Measurements from ENCODE around the gene KCTD5. TPM values are rescaled to one million over a fixed set of nuclear protein-coding genes. Genes with fewer than 3 reads are reported as not detected.

Gene KCTD5
- total and polyA plus RNA-seq, 2 of the 8 experiments (the other 6 are each of a cell fraction or from before 2014, with no cell fraction given): 26.6 to 31.8 TPM

GRCh38 chr16:2737895-2738418 is 55.6 kb downstream of the KCTD5 start:
- no peaks in the 10 kb centered on the region for H3K9me3 ChIP-seq (ENCODE audit: insufficient read depth in 2 of 2, low read depth in 1 of 2, low read length in 1 of 2)
- H3K36me3 ChIP-seq (ENCODE audit: control insufficient read depth in 2 of 4, insufficient read depth in 4 of 4, low read length in 3 of 4): no peaks in the 10 kb centered on the region
- H4K8ac ChIP-seq (ENCODE audit: extremely low read depth, insufficient read depth, low read length): no peak overlapping the region
- no peaks in the 10 kb centered on the region for H3K79me2 ChIP-seq (ENCODE audit: control insufficient read depth in 1 of 2, insufficient read depth in 2 of 2, low read length in 2 of 2)
- no peak for FAIRE-seq
- no peak overlapping the region for H3K14ac ChIP-seq (ENCODE audit: insufficient read length)
- no peak overlapping the region for H3K4ac ChIP-seq (replicated peaks; ENCODE audit: insufficient read length, low read depth, low read length)
- H2BK15ac ChIP-seq (ENCODE audit: low read length): no peak overlapping the region
- H3K18ac ChIP-seq (ENCODE audit: extremely low read depth, low read length): no peak overlapping the region
- H3K27ac ChIP-seq (ENCODE audit: low read depth, low read length): no peak overlapping the region
- no peak for DNase-seq (ENCODE audit: low read depth in 1 of 2, low spot score in 2 of 2)
- H3K9ac ChIP-seq (replicated peaks in 1 of 4; ENCODE audit: extremely low read depth in 1 of 4, low read depth in 3 of 4, low read length in 3 of 4): no peak overlapping the region
- H2BK20ac ChIP-seq (ENCODE audit: low read length): no peak overlapping the region
- no peak overlapping the region for H2BK120ac ChIP-seq (replicated peaks; ENCODE audit: low read depth, low read length)
- 75% methylated on average over 6 of the region's 7 CpGs; no CpG with 5 or more reads in 1 of the 2 experiments for WGBS, 2 experiments (ENCODE audit: extremely low coverage in 1 of 2, insufficient coverage in 1 of 2, insufficient read length in 1 of 2, insufficient replicate concordance in 2 of 2, low coverage in 1 of 2, low lambda C conversion rate in 2 of 2, missing lambda C conversion rate in 1 of 2)
- no peak overlapping the region for H3K4me2 ChIP-seq (ENCODE audit: insufficient read depth in 1 of 2, low read depth in 2 of 2, low read length in 2 of 2)
- ChIA-PET CTCF (ENCODE audit: partially characterized antibody) (interaction anchor here (0.6 to 1.3 kb wide), 2 partner anchors 12 to 58 kb away, joined by 4 read pairs; no protein-coding TSS in a partner anchor), POLR2A (ENCODE audit: partially characterized antibody) (interaction anchor here (0.9 to 8.0 kb wide), 5 partner anchors 13 to 35 kb away, joined by 4 to 96 read pairs (median 6); partner anchors contain the start of gene SRRM2)
- H3K27me3 ChIP-seq (replicated peaks in 1 of 4; ENCODE audit: control insufficient read depth in 3 of 4, extremely low read depth in 1 of 4, insufficient read depth in 3 of 4, low read length in 3 of 4): no peaks in the 10 kb centered on the region
- no peak overlapping the region for H4K91ac ChIP-seq (replicated peaks; ENCODE audit: insufficient read length, low read length)
- H2AFZ ChIP-seq (ENCODE audit: low read length): no peak overlapping the region
- no peak overlapping the region for H3K4me3 ChIP-seq (ENCODE audit: extremely low read depth in 1 of 4, insufficient read depth in 2 of 4, low read depth in 3 of 4, low read length in 4 of 4)
- peaks cover 0 to 3% (median 0%) of the 10 kb centered on the region in 4 experiments; a peak in 4 of 7 replicates for H3K4me1 ChIP-seq (replicated peaks in 1 of 4; ENCODE audit: control insufficient read depth in 3 of 4, insufficient read depth in 4 of 4, low read length in 3 of 4)
- no peak overlapping the region for H3K56ac ChIP-seq (replicated peaks; ENCODE audit: insufficient read length, low read depth, low read length)
- no peak overlapping the region for H4K5ac ChIP-seq (ENCODE audit: insufficient read length, low read depth, low read length)
- no peak overlapping the region for H3K23ac ChIP-seq (ENCODE audit: insufficient read length)
- TF ChIP-seq RNF2 (IDR thresholded peaks at IDR 0.05; ENCODE audit: borderline replicate concordance, low read depth, low read length, missing control alignments, poor library complexity, severe bottlenecking): no peak
- no peak for TF ChIP-seq CHD1 (IDR thresholded peaks at IDR 0.05; ENCODE audit: low read depth, low read length)
- no peak for TF ChIP-seq SAP30 (IDR thresholded peaks at IDR 0.05; ENCODE audit: insufficient read depth, insufficient replicate concordance, low read length)
- TF ChIP-seq SIX5 (IDR thresholded peaks at IDR 0.05; ENCODE audit: low read depth, low read length): no peak
- no peak overlapping the region for H2BK5ac ChIP-seq (ENCODE audit: low read depth, low read length)
- H2AK5ac ChIP-seq (ENCODE audit: low read depth, low read length): no peak overlapping the region
- H4K20me1 ChIP-seq (replicated peaks in 1 of 2; ENCODE audit: control insufficient read depth in 1 of 2, insufficient read depth in 2 of 2, low read length in 2 of 2): peaks cover 0 to 1% of the 10 kb centered on the region in 2 experiments
- no peaks in the 10 kb centered on the region for H3K23me2 ChIP-seq (ENCODE audit: low read depth, low read length)
- no peak overlapping the region for H2BK12ac ChIP-seq (ENCODE audit: low read depth, low read length)
- H3K79me1 ChIP-seq (ENCODE audit: low read depth, low read length): no peaks in the 10 kb centered on the region
